Measurements from ENCODE around the gene PKN3.
"Not testable (repeated sequence)": the region's sequence is repeated elsewhere in the genome, so short reads cannot be mapped to it uniquely, and the experiment has no call there.

- TF ChIP-seq, protein P1, sequence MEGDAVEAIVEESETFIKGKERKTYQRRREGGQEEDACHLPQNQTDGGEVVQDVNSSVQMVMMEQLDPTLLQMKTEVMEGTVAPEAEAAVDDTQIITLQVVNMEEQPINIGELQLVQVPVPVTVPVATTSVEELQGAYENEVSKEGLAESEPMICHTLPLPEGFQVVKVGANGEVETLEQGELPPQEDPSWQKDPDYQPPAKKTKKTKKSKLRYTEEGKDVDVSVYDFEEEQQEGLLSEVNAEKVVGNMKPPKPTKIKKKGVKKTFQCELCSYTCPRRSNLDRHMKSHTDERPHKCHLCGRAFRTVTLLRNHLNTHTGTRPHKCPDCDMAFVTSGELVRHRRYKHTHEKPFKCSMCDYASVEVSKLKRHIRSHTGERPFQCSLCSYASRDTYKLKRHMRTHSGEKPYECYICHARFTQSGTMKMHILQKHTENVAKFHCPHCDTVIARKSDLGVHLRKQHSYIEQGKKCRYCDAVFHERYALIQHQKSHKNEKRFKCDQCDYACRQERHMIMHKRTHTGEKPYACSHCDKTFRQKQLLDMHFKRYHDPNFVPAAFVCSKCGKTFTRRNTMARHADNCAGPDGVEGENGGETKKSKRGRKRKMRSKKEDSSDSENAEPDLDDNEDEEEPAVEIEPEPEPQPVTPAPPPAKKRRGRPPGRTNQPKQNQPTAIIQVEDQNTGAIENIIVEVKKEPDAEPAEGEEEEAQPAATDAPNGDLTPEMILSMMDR (IDR thresholded peaks at IDR 0.05): not testable (repeated sequence)
- TF ChIP-seq POLR2A, POLR2AphosphoS5 (IDR thresholded peaks at IDR 0.05): not testable (repeated sequence)
Measured at GRCh38 chr9:128666481-128666941, 35.8 kb upstream of the PKN3 start.
